ENCODE measurements around the gene MTCL3.
A peak's percentile ranks its signal among the peaks of the same experiment; 100 is the strongest.
"Not testable (repeated sequence)": the region's sequence is repeated elsewhere in the genome, so short reads cannot be mapped to it uniquely, and the experiment has no call there.

MTCL3 gene

GRCh38 chr6:127439718-127440117 lies 79.4 kb downstream of the MTCL3 start:
- ChIA-PET POLR2A (no interaction called here), CTCF (no interaction called here)
- H3K36me3 ChIP-seq (ENCODE audit: control insufficient read depth in 4 of 4, insufficient read depth in 4 of 4, low read length in 3 of 4), result no peaks in the 10 kb centered on the region
- no peak for DNase-seq
- no peaks in the 10 kb centered on the region for H3K27me3 ChIP-seq (replicated peaks in 2 of 5; ENCODE audit: control insufficient read depth in 4 of 5, insufficient read depth in 5 of 5, low read length in 4 of 5)
- WGBS (ENCODE audit: insufficient coverage), result no CpG with 5 or more reads among the region's 2 CpGs
- no peak overlapping the region for H3K27ac ChIP-seq (ENCODE audit: insufficient read depth in 1 of 2, low read depth in 1 of 2, low read length in 2 of 2, poor library complexity in 1 of 2, severe bottlenecking in 2 of 2)
- no peaks in the 10 kb centered on the region for H3K4me1 ChIP-seq (ENCODE audit: control extremely low read depth in 1 of 4, control insufficient read depth in 4 of 4, insufficient read depth in 4 of 4, low read length in 3 of 4)
- no peaks in the 10 kb centered on the region for H3K9me3 ChIP-seq (ENCODE audit: control extremely low read depth in 1 of 5, control insufficient read depth in 4 of 5, insufficient read depth in 2 of 5, low read depth in 1 of 5, low read length in 4 of 5)
- H3K4me3 ChIP-seq (ENCODE audit: control insufficient read depth in 1 of 7, extremely low read depth in 1 of 7, insufficient read depth in 4 of 7, low read depth in 2 of 7, low read length in 6 of 7), result no peak overlapping the region

- 97% methylated on average over 3 of the region's 3 CpGs for WGBS (ENCODE audit: insufficient coverage)
- no peak overlapping the region for H3K27ac ChIP-seq (ENCODE audit: insufficient read depth in 1 of 2, low read depth in 1 of 2, low read length in 2 of 2, poor library complexity in 1 of 2, severe bottlenecking in 2 of 2)
- H3K4me1 ChIP-seq (ENCODE audit: control extremely low read depth in 1 of 4, control insufficient read depth in 4 of 4, insufficient read depth in 4 of 4, low read length in 3 of 4), result no peaks in the 10 kb centered on the region
- ChIA-PET CTCF (no interaction called here), POLR2A (no interaction called here)
- DNase-seq, result no peak
- no peaks in the 10 kb centered on the region for H3K36me3 ChIP-seq (ENCODE audit: control insufficient read depth in 4 of 4, insufficient read depth in 4 of 4, low read length in 3 of 4)
- no peaks in the 10 kb centered on the region for H3K9me3 ChIP-seq (ENCODE audit: control extremely low read depth in 1 of 5, control insufficient read depth in 4 of 5, insufficient read depth in 2 of 5, low read depth in 1 of 5, low read length in 4 of 5)
- H3K27me3 ChIP-seq (replicated peaks in 2 of 5; ENCODE audit: control insufficient read depth in 4 of 5, insufficient read depth in 5 of 5, low read length in 4 of 5), result no peaks in the 10 kb centered on the region
- H3K4me3 ChIP-seq (ENCODE audit: control insufficient read depth in 1 of 7, extremely low read depth in 1 of 7, insufficient read depth in 4 of 7, low read depth in 2 of 7, low read length in 6 of 7), result no peak overlapping the region
Measured at GRCh38 chr6:127436578-127437110, 82.5 kb downstream of the MTCL3 start.

- no peak overlapping the region for H3K27ac ChIP-seq (ENCODE audit: insufficient read depth in 1 of 2, low read depth in 1 of 2, low read length in 2 of 2, poor library complexity in 1 of 2, severe bottlenecking in 2 of 2)
- DNase-seq, result no peak
- no peak overlapping the region for H3K4me3 ChIP-seq (ENCODE audit: control insufficient read depth in 1 of 7, extremely low read depth in 1 of 7, insufficient read depth in 4 of 7, low read depth in 2 of 7, low read length in 6 of 7)
- ChIA-PET POLR2A (no interaction called here), CTCF (no interaction called here)
- H3K36me3 ChIP-seq (ENCODE audit: control insufficient read depth in 4 of 4, insufficient read depth in 4 of 4, low read length in 3 of 4), result no peaks in the 10 kb centered on the region
- H3K9me3 ChIP-seq (ENCODE audit: control extremely low read depth in 1 of 5, control insufficient read depth in 4 of 5, insufficient read depth in 2 of 5, low read depth in 1 of 5, low read length in 4 of 5), result no peaks in the 10 kb centered on the region
- 93% methylated on average over 2 of the region's 7 CpGs for WGBS (ENCODE audit: insufficient coverage)
- no peaks in the 10 kb centered on the region for H3K4me1 ChIP-seq (ENCODE audit: control extremely low read depth in 1 of 4, control insufficient read depth in 4 of 4, insufficient read depth in 4 of 4, low read length in 3 of 4)
- H3K27me3 ChIP-seq (replicated peaks in 2 of 5; ENCODE audit: control insufficient read depth in 4 of 5, insufficient read depth in 5 of 5, low read length in 4 of 5), result no peaks in the 10 kb centered on the region
Measured at GRCh38 chr6:127435626-127436220, 83.4 kb downstream of the MTCL3 start.

GRCh38 chr6:127434651-127435050 lies 84.5 kb downstream of the MTCL3 start:
- no peak for DNase-seq
- Histone ChIP-seq H3K9me3 (ENCODE audit: control extremely low read depth in 1 of 5, control insufficient read depth in 4 of 5, insufficient read depth in 2 of 5, low read depth in 1 of 5, low read length in 4 of 5) (no peaks in the 10 kb centered on the region), H3K4me3 (ENCODE audit: control insufficient read depth in 1 of 7, extremely low read depth in 1 of 7, insufficient read depth in 4 of 7, low read depth in 2 of 7, low read length in 6 of 7) (no peak overlapping the region), H3K27ac (ENCODE audit: insufficient read depth in 1 of 2, low read depth in 1 of 2, low read length in 2 of 2, poor library complexity in 1 of 2, severe bottlenecking in 2 of 2) (no peak overlapping the region), H3K36me3 (ENCODE audit: control insufficient read depth in 4 of 4, insufficient read depth in 4 of 4, low read length in 3 of 4) (no peaks in the 10 kb centered on the region), H3K4me1 (ENCODE audit: control extremely low read depth in 1 of 4, control insufficient read depth in 4 of 4, insufficient read depth in 4 of 4, low read length in 3 of 4) (no peaks in the 10 kb centered on the region), H3K27me3 (replicated peaks in 2 of 5; ENCODE audit: control insufficient read depth in 4 of 5, insufficient read depth in 5 of 5, low read length in 4 of 5) (no peaks in the 10 kb centered on the region)
- ChIA-PET POLR2A (interaction anchor here (0.6 kb wide), 1 partner anchor 1809 kb away, joined by 3 read pairs; no protein-coding TSS in a partner anchor), CTCF (no interaction called here)

- CTCF ChIA-PET, result not testable (repeated sequence)
- 99% methylated on average over 8 of the region's 9 CpGs for WGBS (ENCODE audit: insufficient coverage)
Measured at GRCh38 chr6:127428562-127428961, 90.6 kb downstream of the MTCL3 start.

GRCh38 chr6:127423921-127424320 lies 95.2 kb downstream of the MTCL3 start:
- CTCF ChIA-PET, result no interaction called here
- no CpG with 5 or more reads among the region's 2 CpGs for WGBS (ENCODE audit: insufficient coverage)
- peak in 2 of 3 donors; percentile 24 to 47 for DNase-seq
- Histone ChIP-seq H3K4me3 (ENCODE audit: control insufficient read depth in 1 of 7, extremely low read depth in 1 of 7, insufficient read depth in 4 of 7, low read depth in 2 of 7, low read length in 6 of 7) (no peak overlapping the region), H3K4me1 (ENCODE audit: control extremely low read depth in 1 of 4, control insufficient read depth in 4 of 4, insufficient read depth in 4 of 4, low read length in 3 of 4) (peaks cover 0 to 4% (median 3%) of the 10 kb centered on the region in 4 experiments), H3K27ac (ENCODE audit: insufficient read depth in 1 of 2, low read depth in 1 of 2, low read length in 2 of 2, poor library complexity in 1 of 2, severe bottlenecking in 2 of 2) (no peak overlapping the region), H3K36me3 (ENCODE audit: control insufficient read depth in 4 of 4, insufficient read depth in 4 of 4, low read length in 3 of 4) (no peaks in the 10 kb centered on the region), H3K9me3 (ENCODE audit: control extremely low read depth in 1 of 5, control insufficient read depth in 4 of 5, insufficient read depth in 2 of 5, low read depth in 1 of 5, low read length in 4 of 5) (no peaks in the 10 kb centered on the region), H3K27me3 (replicated peaks in 2 of 5; ENCODE audit: control insufficient read depth in 4 of 5, insufficient read depth in 5 of 5, low read length in 4 of 5) (no peaks in the 10 kb centered on the region)
- POLR2A ChIA-PET, result no interaction called here

More at GRCh38 chr6:127428562-127428961, 90.6 kb downstream of the MTCL3 start:
- H3K4me3 ChIP-seq (ENCODE audit: control insufficient read depth in 1 of 7, extremely low read depth in 1 of 7, insufficient read depth in 4 of 7, low read depth in 2 of 7, low read length in 6 of 7); H3K27me3 ChIP-seq (replicated peaks in 2 of 5; ENCODE audit: control insufficient read depth in 4 of 5, insufficient read depth in 5 of 5, low read length in 4 of 5); H3K4me1 ChIP-seq (ENCODE audit: control extremely low read depth in 1 of 4, control insufficient read depth in 4 of 4, insufficient read depth in 4 of 4, low read length in 3 of 4); POLR2A ChIA-PET; H3K36me3 ChIP-seq (ENCODE audit: control insufficient read depth in 4 of 4, insufficient read depth in 4 of 4, low read length in 3 of 4); DNase-seq; H3K9me3 ChIP-seq (ENCODE audit: control extremely low read depth in 1 of 5, control insufficient read depth in 4 of 5, insufficient read depth in 2 of 5, low read depth in 1 of 5, low read length in 4 of 5); H3K27ac ChIP-seq (ENCODE audit: insufficient read depth in 1 of 2, low read depth in 1 of 2, low read length in 2 of 2, poor library complexity in 1 of 2, severe bottlenecking in 2 of 2): not testable (repeated sequence)

Measured in common myeloid progenitor, CD34-positive (primary cell).